HG03039 (cell line): ENCODE results near the gene HIP1.
A peak's percentile ranks its signal among the peaks of the same experiment; 100 is the strongest.
"Not testable (repeated sequence)": the region's sequence is repeated elsewhere in the genome, so short reads cannot be mapped to it uniquely, and the experiment has no call there.

ENCODE experiments used
- ATAC-seq: cut with Tn5 transposase; IDR thresholded peaks from one replicate; pipeline ENCODE4 v1.9.1; 2021; ENCODE audit warnings: mild to moderate bottlenecking, moderate library complexity; ENCODE audit not compliant: unreplicated experiment

The HIP1 gene

GRCh38 chr7:75534727-75535307 is 203.9 kb downstream of the HIP1 start:
- no peak for ATAC-seq

GRCh38 chr7:75533926-75534325 is 204.8 kb downstream of the HIP1 start:
- no peak for ATAC-seq

- no peak for ATAC-seq
These were observed 206.1 kb downstream of the HIP1 start for GRCh38 chr7:75532639-75533038.

GRCh38 chr7:75531359-75531821 is 207.4 kb downstream of the HIP1 start:
- no peak for ATAC-seq

DNA sequence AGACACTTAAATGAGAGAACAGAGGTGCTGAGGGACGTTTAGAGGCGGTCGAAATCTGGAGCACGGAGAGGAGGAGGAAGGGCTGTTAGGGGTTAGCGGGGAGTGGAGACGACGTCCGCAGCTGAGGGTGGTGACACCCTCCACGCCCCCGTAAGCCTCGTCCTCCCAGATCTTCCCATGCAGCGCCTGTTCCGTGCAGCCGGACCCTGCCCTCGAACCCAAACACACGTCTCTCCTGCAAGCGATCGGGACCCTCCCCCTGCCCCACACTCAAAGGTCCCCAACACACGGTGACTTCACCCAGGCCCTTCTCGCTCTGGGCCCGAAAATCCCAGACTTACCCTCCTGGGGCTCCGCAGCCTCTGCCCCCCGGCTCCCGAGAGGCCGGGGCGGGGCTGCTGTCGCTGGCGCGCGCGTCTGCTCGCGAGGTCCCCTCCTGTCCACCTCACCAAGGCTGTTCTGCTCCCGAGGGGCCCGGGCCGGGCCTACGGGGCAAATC is 211.5 kb downstream of the HIP1 start:
- ATAC-seq, result not testable (repeated sequence)

- ATAC-seq, result not testable (repeated sequence)
These were observed 217.0 kb downstream of the HIP1 start for GRCh38 chr7:75521727-75522126.

DNA sequence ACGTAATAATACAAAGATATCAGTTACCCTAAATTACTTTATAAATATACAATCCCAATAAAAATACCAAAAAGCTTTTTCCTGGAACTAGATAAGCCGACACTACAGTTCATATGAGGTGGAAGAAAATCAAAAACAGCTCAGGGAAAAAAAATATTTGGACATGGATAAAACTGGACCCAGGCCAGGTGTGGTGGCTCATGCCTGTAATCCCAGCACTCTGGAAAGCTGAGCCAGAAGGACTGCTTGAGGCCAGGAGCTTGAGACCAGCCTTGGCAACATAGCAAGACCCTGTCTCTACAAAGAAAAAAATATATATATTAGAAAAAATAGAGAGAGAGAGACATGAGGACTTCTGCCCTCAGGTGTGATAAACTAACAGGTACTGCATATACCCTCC is 219.9 kb downstream of the HIP1 start:
- ATAC-seq, result not testable (repeated sequence)

- ATAC-seq, result not testable (repeated sequence)
These were observed 229.7 kb downstream of the HIP1 start for GRCh38 chr7:75509033-75509432.

DNA sequence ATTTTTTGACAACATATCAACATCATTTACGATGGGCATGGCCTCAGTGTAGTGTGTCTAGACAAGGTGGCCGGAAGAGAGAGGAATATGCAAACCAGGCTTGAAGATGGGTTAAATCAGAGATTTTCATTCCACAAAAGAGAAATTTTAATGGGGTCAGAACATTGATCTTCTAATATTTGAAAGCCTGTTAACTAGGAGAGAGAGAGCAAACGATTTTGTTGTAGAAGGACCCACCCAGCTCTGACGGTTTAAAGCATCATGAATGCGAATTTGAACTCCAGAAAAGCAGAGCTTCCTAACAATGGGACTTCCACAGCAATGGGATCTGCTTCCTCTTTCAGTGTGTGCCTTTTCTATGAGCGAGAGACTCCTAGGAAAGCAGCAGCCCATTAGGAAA is 246.7 kb downstream of the HIP1 start, which contains the start of gene SPDYE5:
SPDYE5 (plus strand) TSS at position 301 of the 400 bp plus-strand sequence. CDS start 1,728 bp downstream, outside the sequence.
- ATAC-seq, result not testable (repeated sequence)

GRCh38 chr7:75485979-75486643 is 252.6 kb downstream of the HIP1 start, which contains the start of gene POM121C:
TSS of gene POM121C (minus strand) at chr7:75486299. CDS start at chr7:75441496, 44,803 bp downstream.
- peak; percentile 97 for ATAC-seq

DNA sequence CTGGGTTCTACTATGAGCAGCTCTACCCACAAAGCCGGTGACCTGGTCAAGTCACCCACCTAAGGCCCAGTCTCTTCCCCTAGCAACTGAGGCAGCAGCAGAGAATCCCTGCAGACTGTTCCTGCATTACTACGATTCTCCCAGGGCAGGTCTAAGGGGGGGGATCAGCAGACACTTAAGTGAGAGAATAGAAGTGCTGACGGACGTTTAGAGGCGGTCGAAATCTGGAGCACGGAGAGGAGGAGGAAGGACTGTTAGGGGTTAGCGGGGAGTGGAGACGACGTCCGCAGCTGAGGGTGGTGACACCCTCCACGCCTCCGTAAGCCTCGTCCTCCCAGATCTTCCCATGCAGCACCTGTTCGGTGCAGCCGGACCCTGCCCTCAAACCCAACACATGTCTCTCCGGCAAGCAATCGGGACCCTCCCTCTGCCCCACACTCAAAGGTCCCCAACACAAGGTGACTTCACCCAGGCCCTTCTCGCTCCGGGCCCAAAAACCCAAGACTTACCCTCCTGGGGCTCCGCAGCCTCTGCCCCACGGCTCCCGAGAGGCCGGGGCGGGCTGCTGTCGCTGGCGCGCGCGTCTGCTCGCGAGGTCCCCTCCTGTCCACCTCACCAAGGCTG is 253.3 kb downstream of the HIP1 start:
- not testable (repeated sequence) for ATAC-seq
